ENCODE data around the gene STMND1. TPM values are rescaled to one million over a fixed set of nuclear protein-coding genes. Genes with fewer than 3 reads are reported as not detected.

Gene STMND1
- total RNA-seq, 2 experiments from 2014 or later, result not detected

GRCh38 chr6:17167327-17167979 is 65.6 kb downstream of the STMND1 start:
- ChIA-PET CTCF (no interaction called here), POLR2A (no interaction called here)
- peaks cover 5% of the 10 kb centered on the region for H3K27me3 Mint-ChIP-seq
- H3K4me1 Mint-ChIP-seq, result no peaks in the 10 kb centered on the region
- H3K27ac Mint-ChIP-seq, result no peak overlapping the region
- intact Hi-C loops (cut with DNase I, micrococcal nuclease), result no loop called here
- H3K36me3 Mint-ChIP-seq (ENCODE audit: low read depth), result no peaks in the 10 kb centered on the region
- ATAC-seq (no peak), DNase-seq (no peak)
- no peak overlapping the region for H3K4me3 Mint-ChIP-seq
- H3K9me3 Mint-ChIP-seq (ENCODE audit: low read depth), result no peaks in the 10 kb centered on the region

- H3K9me3 Mint-ChIP-seq (ENCODE audit: low read depth), result no peaks in the 10 kb centered on the region
- no peak overlapping the region for H3K27ac Mint-ChIP-seq
- no peaks in the 10 kb centered on the region for H3K4me1 Mint-ChIP-seq
- CTCF ChIA-PET, result interaction anchor here (0.7 to 1.2 kb wide), 2 partner anchors 8 to 25 kb away, joined by 3 to 4 read pairs; no protein-coding TSS in a partner anchor
- no peak for ATAC-seq
- no peaks in the 10 kb centered on the region for H3K36me3 Mint-ChIP-seq (ENCODE audit: low read depth)
- no peak for DNase-seq
- no peak overlapping the region for H3K4me3 Mint-ChIP-seq
- POLR2A ChIA-PET, result no interaction called here
- no peaks in the 10 kb centered on the region for H3K27me3 Mint-ChIP-seq
- intact Hi-C loops (cut with DNase I, micrococcal nuclease), result no loop called here
These were observed 67.4 kb downstream of the STMND1 start for GRCh38 chr6:17169291-17169690.

- Mint-ChIP-seq H3K27ac (no peak overlapping the region), H3K4me1 (no peaks in the 10 kb centered on the region), H3K27me3 (no peaks in the 10 kb centered on the region), H3K4me3 (no peak overlapping the region), H3K36me3 (ENCODE audit: low read depth) (no peaks in the 10 kb centered on the region), H3K9me3 (ENCODE audit: low read depth) (no peaks in the 10 kb centered on the region)
- intact Hi-C loops (cut with DNase I, micrococcal nuclease), result no loop called here
- POLR2A ChIA-PET, result no interaction called here
- CTCF ChIA-PET, result interaction anchor here (1.2 kb wide), 1 partner anchor 26 kb away, joined by 3 read pairs; no protein-coding TSS in a partner anchor
- ATAC-seq (no peak), DNase-seq (no peak)
These were observed 67.9 kb downstream of the STMND1 start for GRCh38 chr6:17169711-17170110.

- Mint-ChIP-seq H3K27me3 (peaks cover 2% of the 10 kb centered on the region), H3K4me1 (no peaks in the 10 kb centered on the region), H3K9me3 (ENCODE audit: low read depth) (no peaks in the 10 kb centered on the region), H3K36me3 (ENCODE audit: low read depth) (no peaks in the 10 kb centered on the region), H3K27ac (no peak overlapping the region), H3K4me3 (no peak overlapping the region)
- ATAC-seq (no peak), DNase-seq (no peak)
- ChIA-PET CTCF (interaction anchor here (0.6 kb wide), 1 partner anchor 352 kb away, joined by 3 read pairs; no protein-coding TSS in a partner anchor), POLR2A (no interaction called here)
- intact Hi-C loops (cut with DNase I, micrococcal nuclease), result no loop called here
These were observed 71.1 kb downstream of the STMND1 start for GRCh38 chr6:17172836-17173470.

GRCh38 chr6:17178326-17178725 is 76.5 kb downstream of the STMND1 start:
- DNase-seq (no peak), ATAC-seq (no peak)
- Mint-ChIP-seq H3K4me3 (no peak overlapping the region), H3K27me3 (peaks cover 6% of the 10 kb centered on the region), H3K9me3 (ENCODE audit: low read depth) (no peaks in the 10 kb centered on the region), H3K27ac (no peak overlapping the region), H3K36me3 (ENCODE audit: low read depth) (no peaks in the 10 kb centered on the region), H3K4me1 (no peaks in the 10 kb centered on the region)
- ChIA-PET POLR2A (interaction anchor here (0.6 kb wide), 1 partner anchor 1658 kb away, joined by 6 read pairs; no protein-coding TSS in a partner anchor), CTCF (no interaction called here)
- intact Hi-C loops (cut with DNase I, micrococcal nuclease), result no loop called here

- no peak overlapping the region for H3K27ac Mint-ChIP-seq
- intact Hi-C loops (cut with DNase I, micrococcal nuclease), result no loop called here
- no peaks in the 10 kb centered on the region for H3K4me1 Mint-ChIP-seq
- ChIA-PET CTCF (interaction anchor here (0.7 kb wide), 1 partner anchor 688 kb away, joined by 3 read pairs; no protein-coding TSS in a partner anchor), POLR2A (interaction anchor here (0.6 kb wide), 1 partner anchor 1659 kb away, joined by 6 read pairs; no protein-coding TSS in a partner anchor)
- ATAC-seq (no peak), DNase-seq (no peak)
- H3K9me3 Mint-ChIP-seq (ENCODE audit: low read depth), result no peaks in the 10 kb centered on the region
- H3K27me3 Mint-ChIP-seq, result peaks cover 9% of the 10 kb centered on the region
- H3K4me3 Mint-ChIP-seq, result no peak overlapping the region
- H3K36me3 Mint-ChIP-seq (ENCODE audit: low read depth), result no peaks in the 10 kb centered on the region
These were observed 77.1 kb downstream of the STMND1 start for GRCh38 chr6:17178754-17179529.

- DNase-seq, result no peak
- H3K4me1 Mint-ChIP-seq, result no peaks in the 10 kb centered on the region
- POLR2A ChIA-PET, result no interaction called here
- no peaks in the 10 kb centered on the region for H3K36me3 Mint-ChIP-seq (ENCODE audit: low read depth)
- no peaks in the 10 kb centered on the region for H3K9me3 Mint-ChIP-seq (ENCODE audit: low read depth)
- peaks cover 10% of the 10 kb centered on the region for H3K27me3 Mint-ChIP-seq
- ATAC-seq, result no peak
- no peak overlapping the region for H3K27ac Mint-ChIP-seq
- no peak overlapping the region for H3K4me3 Mint-ChIP-seq
- intact Hi-C loops (cut with DNase I, micrococcal nuclease), result no loop called here
- CTCF ChIA-PET, result interaction anchor here (0.7 kb wide), 1 partner anchor 687 kb away, joined by 3 read pairs; no protein-coding TSS in a partner anchor
These were observed 77.8 kb downstream of the STMND1 start for GRCh38 chr6:17179530-17180073.

Other genes with a start within 250 kb of the STMND1 start
- not detected for gene RBM24, start 179.3 kb downstream of the STMND1 start, total RNA-seq